Ishikawa (cell line): ENCODE results near the gene THRB.

Experiments
- CEBPB ChIP-seq: IDR thresholded peaks from 2 replicates; pipeline ENCODE4 v1.6.1; 2012
- CREB1 ChIP-seq: IDR thresholded peaks from 2 replicates; pipeline ENCODE4 v1.6.1; 2012; ENCODE audit warnings: low read depth
- EGR1 ChIP-seq: IDR thresholded peaks from 2 replicates; pipeline ENCODE4 v1.6.1; 2012
- EP300 ChIP-seq: IDR thresholded peaks from 2 replicates; pipeline ENCODE4 v1.6.1; 2012; ENCODE audit warnings: borderline replicate concordance
- FOXM1 ChIP-seq: IDR thresholded peaks from 2 replicates; pipeline ENCODE4 v1.6.1; 2012; ENCODE audit warnings: low read depth, borderline replicate concordance
- MAX ChIP-seq: IDR thresholded peaks from 2 replicates; pipeline ENCODE4 v1.6.1; 2012
- NFIC ChIP-seq: IDR thresholded peaks from 2 replicates; pipeline ENCODE4 v1.6.1; 2012
- RAD21 ChIP-seq: IDR thresholded peaks from 2 replicates; pipeline ENCODE4 v1.6.1; 2012; ENCODE audit warnings: low read depth
- REST ChIP-seq: IDR thresholded peaks from 2 replicates; pipeline ENCODE4 v1.6.1; 2012; ENCODE audit warnings: low read depth, mild to moderate bottlenecking
- TAF1 ChIP-seq: IDR thresholded peaks from 2 replicates; pipeline ENCODE4 v1.6.1; 2012; ENCODE audit warnings: low read depth, mild to moderate bottlenecking
- TCF12 ChIP-seq: IDR thresholded peaks from 2 replicates; pipeline ENCODE4 v1.6.1; 2012; ENCODE audit warnings: low read depth
- TEAD4 ChIP-seq: IDR thresholded peaks from 2 replicates; pipeline ENCODE4 v1.6.1; 2012
- USF1 ChIP-seq: IDR thresholded peaks from 2 replicates; pipeline ENCODE4 v1.6.1; 2012
- YY1 ChIP-seq: IDR thresholded peaks from 2 replicates; pipeline ENCODE4 v1.6.1; 2012; ENCODE audit warnings: low read depth
- ZBTB7A ChIP-seq: IDR thresholded peaks from 2 replicates; pipeline ENCODE4 v1.6.1; 2012; ENCODE audit warnings: low read depth

The THRB gene

GRCh38 chr3:24503616-24504113 is 9.0 kb upstream of the THRB start:
- TF ChIP-seq TAF1 = no peak
- TF ChIP-seq TCF12 = no peak
- no peak for TF ChIP-seq EGR1
- TF ChIP-seq ZBTB7A = no peak
- TF ChIP-seq CEBPB = no peak
- no peak for TF ChIP-seq EP300
- no peak for TF ChIP-seq REST
- TF ChIP-seq TEAD4 = no peak
- no peak for TF ChIP-seq FOXM1
- no peak for TF ChIP-seq CREB1
- no peak for TF ChIP-seq YY1
- TF ChIP-seq USF1 = no peak
- no peak for TF ChIP-seq MAX
- no peak for TF ChIP-seq RAD21
- TF ChIP-seq NFIC = no peak

GRCh38 chr3:24502690-24503089 is 8.0 kb upstream of the THRB start:
- no peak for TF ChIP-seq TEAD4
- TF ChIP-seq EP300 = no peak
- no peak for TF ChIP-seq ZBTB7A
- TF ChIP-seq TCF12 = no peak
- TF ChIP-seq CEBPB = no peak
- TF ChIP-seq MAX = no peak
- TF ChIP-seq USF1 = no peak
- no peak for TF ChIP-seq CREB1

GRCh38 chr3:24500806-24501205 is 6.2 kb upstream of the THRB start:
- no peak for TF ChIP-seq CEBPB
- no peak for TF ChIP-seq ZBTB7A
- no peak for TF ChIP-seq NFIC
- no peak for TF ChIP-seq MAX
- no peak for TF ChIP-seq USF1
- TF ChIP-seq EGR1 = no peak
- no peak for TF ChIP-seq RAD21
- TF ChIP-seq TEAD4 = no peak
- TF ChIP-seq FOXM1 = no peak
- no peak for TF ChIP-seq EP300
- TF ChIP-seq TCF12 = no peak
- TF ChIP-seq REST = no peak
- TF ChIP-seq YY1 = no peak
- no peak for TF ChIP-seq TAF1

GRCh38 chr3:24499991-24500390 is 5.3 kb upstream of the THRB start:
- no peak for TF ChIP-seq TCF12
- no peak for TF ChIP-seq USF1
- no peak for TF ChIP-seq CEBPB

GRCh38 chr3:24498796-24499195 is 4.1 kb upstream of the THRB start:
- TF ChIP-seq CEBPB = no peak
- TF ChIP-seq EGR1 = no peak
- TF ChIP-seq YY1 = no peak
- TF ChIP-seq REST = no peak
- no peak for TF ChIP-seq TEAD4
